ENCODE results near the gene GPX5.

The GPX5 gene

DNA sequence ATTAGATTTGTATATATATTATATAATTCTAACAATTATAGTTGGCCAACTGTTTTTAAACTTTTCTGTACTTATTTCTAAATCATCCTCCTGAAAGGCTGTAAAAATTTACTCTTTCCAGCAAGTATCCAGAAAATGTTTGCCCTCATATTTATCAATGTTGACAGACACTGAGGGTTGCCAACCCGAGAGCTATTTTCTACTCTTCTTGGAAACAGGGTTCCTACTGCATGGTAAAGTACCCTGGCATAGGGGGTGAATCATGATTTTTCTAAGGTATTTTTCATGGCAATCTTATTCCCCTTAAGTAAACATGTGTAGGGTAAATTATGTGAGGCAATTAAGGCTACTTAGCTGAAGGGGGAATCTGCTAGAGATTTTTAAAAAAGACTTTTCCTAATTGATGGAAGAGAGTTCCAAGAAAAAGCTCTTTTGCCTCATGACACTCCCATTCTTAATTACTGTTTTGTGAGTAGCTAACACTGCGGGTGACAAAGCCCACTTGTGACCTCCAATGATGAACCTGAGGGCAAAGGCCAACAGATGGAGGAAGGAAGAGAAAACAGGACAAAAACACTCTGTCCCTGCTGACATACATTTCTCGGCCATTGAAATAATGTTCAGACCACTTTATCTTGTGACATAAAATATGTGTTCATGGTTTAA lies 37.9 kb downstream of the GPX5 start:
- no peak for DNase-seq

- DNase-seq: no peak
Observed at GRCh38 chr6:28565823-28566526, 40.3 kb downstream of the GPX5 start.

GRCh38 chr6:28566527-28567252 lies 41.0 kb downstream of the GPX5 start:
- no peak for DNase-seq

GRCh38 chr6:28567506-28567905 lies 41.8 kb downstream of the GPX5 start:
- DNase-seq: no peak

GRCh38 chr6:28568515-28569108 lies 42.9 kb downstream of the GPX5 start:
- DNase-seq: no peak

- DNase-seq: no peak
Observed at GRCh38 chr6:28569748-28570147, 44.1 kb downstream of the GPX5 start.

- no peak for DNase-seq
Observed at GRCh38 chr6:28580475-28580874, 54.8 kb downstream of the GPX5 start.

GRCh38 chr6:28583463-28583862 lies 57.8 kb downstream of the GPX5 start:
- DNase-seq: no peak
